ENCODE results near the gene ANXA8L1.
"Not testable (repeated sequence)": the region's sequence is repeated elsewhere in the genome, so short reads cannot be mapped to it uniquely, and the experiment has no call there.

The ANXA8L1 gene

DNA sequence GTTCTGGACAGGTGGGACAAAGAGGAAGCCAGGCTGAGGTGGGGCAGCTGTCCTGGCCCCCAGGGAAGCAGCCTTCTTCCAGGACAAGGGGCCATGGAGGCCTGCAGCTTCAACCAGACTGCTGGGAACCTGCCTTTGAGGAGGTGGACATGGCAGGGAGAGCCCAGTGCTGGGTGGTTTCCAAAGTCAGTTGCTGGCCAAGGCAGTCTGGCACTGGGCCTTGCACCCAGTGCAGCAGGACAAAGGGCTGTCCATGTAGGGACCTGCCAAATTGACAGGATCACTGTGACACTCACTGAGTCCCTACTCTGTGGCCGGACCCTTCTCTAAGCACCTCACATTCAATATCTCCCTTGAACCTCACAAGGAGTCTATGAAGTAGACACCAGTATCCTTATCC is 1.4 kb downstream of the ANXA8L1 start:
- not testable (repeated sequence) for H3K9me3 ChIP-seq (ENCODE audit: control insufficient read depth, low read depth, low read length); H3K4me1 ChIP-seq (ENCODE audit: control insufficient read depth, low read depth, low read length); H3K27ac ChIP-seq (ENCODE audit: low read length); H3K36me3 ChIP-seq (ENCODE audit: control insufficient read depth, low read depth, low read length); H3K27me3 ChIP-seq (ENCODE audit: control insufficient read depth, insufficient read depth, low read length); H3K4me3 ChIP-seq (ENCODE audit: low read length); H3K9ac ChIP-seq (ENCODE audit: low read length)

- H3K36me3 ChIP-seq (ENCODE audit: control insufficient read depth, low read depth, low read length); H3K4me3 ChIP-seq (ENCODE audit: low read length); H3K4me1 ChIP-seq (ENCODE audit: control insufficient read depth, low read depth, low read length); H3K27ac ChIP-seq (ENCODE audit: low read length); H3K9me3 ChIP-seq (ENCODE audit: control insufficient read depth, low read depth, low read length); H3K27me3 ChIP-seq (ENCODE audit: control insufficient read depth, insufficient read depth, low read length); H3K9ac ChIP-seq (ENCODE audit: low read length): not testable (repeated sequence)
Observed at GRCh38 chr10:46377651-46378050, 2.1 kb downstream of the ANXA8L1 start.

DNA sequence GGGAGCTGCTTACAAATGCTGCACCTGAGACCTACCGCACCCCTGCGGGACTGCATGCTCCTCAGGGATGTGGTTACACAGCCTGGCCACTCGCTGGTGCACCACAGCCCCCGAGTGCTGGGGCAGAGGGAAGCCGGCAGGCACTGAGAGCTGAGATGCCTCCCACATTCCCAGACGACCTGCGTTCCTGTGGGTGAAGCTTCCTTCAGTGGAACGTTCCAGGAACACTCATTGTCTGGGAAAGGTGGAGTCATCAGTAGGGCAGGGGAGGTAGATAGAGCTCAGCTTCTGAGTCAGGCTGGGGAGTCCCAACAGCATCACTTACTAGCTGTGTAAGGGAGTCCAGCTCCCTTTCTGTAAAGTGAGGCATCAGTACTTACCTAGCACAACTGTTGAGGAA is 2.5 kb downstream of the ANXA8L1 start:
- not testable (repeated sequence) for H3K9me3 ChIP-seq (ENCODE audit: control insufficient read depth, low read depth, low read length); H3K27me3 ChIP-seq (ENCODE audit: control insufficient read depth, insufficient read depth, low read length); H3K36me3 ChIP-seq (ENCODE audit: control insufficient read depth, low read depth, low read length); H3K4me3 ChIP-seq (ENCODE audit: low read length); H3K27ac ChIP-seq (ENCODE audit: low read length); H3K9ac ChIP-seq (ENCODE audit: low read length); H3K4me1 ChIP-seq (ENCODE audit: control insufficient read depth, low read depth, low read length)

- H3K27me3 ChIP-seq (ENCODE audit: control insufficient read depth, insufficient read depth, low read length); H3K36me3 ChIP-seq (ENCODE audit: control insufficient read depth, low read depth, low read length); H3K4me3 ChIP-seq (ENCODE audit: low read length); H3K9me3 ChIP-seq (ENCODE audit: control insufficient read depth, low read depth, low read length); H3K27ac ChIP-seq (ENCODE audit: low read length); H3K9ac ChIP-seq (ENCODE audit: low read length); H3K4me1 ChIP-seq (ENCODE audit: control insufficient read depth, low read depth, low read length): not testable (repeated sequence)
Observed at GRCh38 chr10:46379233-46379848, 3.8 kb downstream of the ANXA8L1 start.

- H3K27me3 ChIP-seq (ENCODE audit: control insufficient read depth, insufficient read depth, low read length); H3K9ac ChIP-seq (ENCODE audit: low read length); H3K4me1 ChIP-seq (ENCODE audit: control insufficient read depth, low read depth, low read length); H3K9me3 ChIP-seq (ENCODE audit: control insufficient read depth, low read depth, low read length); H3K4me3 ChIP-seq (ENCODE audit: low read length); H3K27ac ChIP-seq (ENCODE audit: low read length); H3K36me3 ChIP-seq (ENCODE audit: control insufficient read depth, low read depth, low read length): not testable (repeated sequence)
Observed at GRCh38 chr10:46385858-46386257, 10.3 kb downstream of the ANXA8L1 start.

GRCh38 chr10:46386694-46387093 is 11.1 kb downstream of the ANXA8L1 start:
- not testable (repeated sequence) for H3K36me3 ChIP-seq (ENCODE audit: control insufficient read depth, low read depth, low read length); H3K9ac ChIP-seq (ENCODE audit: low read length); H3K27ac ChIP-seq (ENCODE audit: low read length); H3K9me3 ChIP-seq (ENCODE audit: control insufficient read depth, low read depth, low read length); H3K27me3 ChIP-seq (ENCODE audit: control insufficient read depth, insufficient read depth, low read length); H3K4me1 ChIP-seq (ENCODE audit: control insufficient read depth, low read depth, low read length); H3K4me3 ChIP-seq (ENCODE audit: low read length)

GRCh38 chr10:46387309-46387902 is 11.8 kb downstream of the ANXA8L1 start:
- not testable (repeated sequence) for H3K27ac ChIP-seq (ENCODE audit: low read length); H3K4me1 ChIP-seq (ENCODE audit: control insufficient read depth, low read depth, low read length); H3K27me3 ChIP-seq (ENCODE audit: control insufficient read depth, insufficient read depth, low read length); H3K4me3 ChIP-seq (ENCODE audit: low read length); H3K36me3 ChIP-seq (ENCODE audit: control insufficient read depth, low read depth, low read length); H3K9ac ChIP-seq (ENCODE audit: low read length); H3K9me3 ChIP-seq (ENCODE audit: control insufficient read depth, low read depth, low read length)

DNA sequence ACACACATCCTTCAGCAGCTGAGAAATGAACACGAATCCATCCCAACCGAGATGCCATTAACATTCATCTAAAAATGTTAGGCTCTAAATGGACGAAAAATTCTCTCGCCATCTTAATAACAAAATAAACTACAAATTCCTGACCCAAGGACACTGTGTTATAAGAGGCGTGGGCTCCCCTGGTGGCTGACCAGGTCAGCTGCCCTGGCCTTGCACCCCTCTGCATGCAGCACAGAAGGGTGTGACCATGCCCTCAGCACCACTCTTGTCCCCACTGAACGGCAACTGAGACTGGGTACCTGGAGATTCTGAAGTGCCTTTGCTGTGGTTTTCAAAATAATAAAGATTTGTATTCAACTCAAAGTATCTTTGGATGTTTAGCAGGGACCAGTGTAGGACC is 15.8 kb downstream of the ANXA8L1 start:
- not testable (repeated sequence) for H3K4me1 ChIP-seq (ENCODE audit: control insufficient read depth, low read depth, low read length); H3K27me3 ChIP-seq (ENCODE audit: control insufficient read depth, insufficient read depth, low read length); H3K27ac ChIP-seq (ENCODE audit: low read length); H3K4me3 ChIP-seq (ENCODE audit: low read length); H3K36me3 ChIP-seq (ENCODE audit: control insufficient read depth, low read depth, low read length); H3K9me3 ChIP-seq (ENCODE audit: control insufficient read depth, low read depth, low read length); H3K9ac ChIP-seq (ENCODE audit: low read length)

GRCh38 chr10:46396441-46397279 is 21.1 kb downstream of the ANXA8L1 start:
- not testable (repeated sequence) for H3K9ac ChIP-seq (ENCODE audit: low read length); H3K27ac ChIP-seq (ENCODE audit: low read length); H3K27me3 ChIP-seq (ENCODE audit: control insufficient read depth, insufficient read depth, low read length)

GRCh38 chr10:46397767-46398166 is 22.2 kb downstream of the ANXA8L1 start:
- not testable (repeated sequence) for H3K27ac ChIP-seq (ENCODE audit: low read length); H3K9me3 ChIP-seq (ENCODE audit: control insufficient read depth, low read depth, low read length); H3K36me3 ChIP-seq (ENCODE audit: control insufficient read depth, low read depth, low read length); H3K4me3 ChIP-seq (ENCODE audit: low read length); H3K9ac ChIP-seq (ENCODE audit: low read length); H3K4me1 ChIP-seq (ENCODE audit: control insufficient read depth, low read depth, low read length); H3K27me3 ChIP-seq (ENCODE audit: control insufficient read depth, insufficient read depth, low read length)

More at GRCh38 chr10:46396441-46397279, 21.1 kb downstream of the ANXA8L1 start:
- not testable (repeated sequence) for H3K9me3 ChIP-seq (ENCODE audit: control insufficient read depth, low read depth, low read length); H3K36me3 ChIP-seq (ENCODE audit: control insufficient read depth, low read depth, low read length); H3K4me3 ChIP-seq (ENCODE audit: low read length); H3K4me1 ChIP-seq (ENCODE audit: control insufficient read depth, low read depth, low read length)

DNA sequence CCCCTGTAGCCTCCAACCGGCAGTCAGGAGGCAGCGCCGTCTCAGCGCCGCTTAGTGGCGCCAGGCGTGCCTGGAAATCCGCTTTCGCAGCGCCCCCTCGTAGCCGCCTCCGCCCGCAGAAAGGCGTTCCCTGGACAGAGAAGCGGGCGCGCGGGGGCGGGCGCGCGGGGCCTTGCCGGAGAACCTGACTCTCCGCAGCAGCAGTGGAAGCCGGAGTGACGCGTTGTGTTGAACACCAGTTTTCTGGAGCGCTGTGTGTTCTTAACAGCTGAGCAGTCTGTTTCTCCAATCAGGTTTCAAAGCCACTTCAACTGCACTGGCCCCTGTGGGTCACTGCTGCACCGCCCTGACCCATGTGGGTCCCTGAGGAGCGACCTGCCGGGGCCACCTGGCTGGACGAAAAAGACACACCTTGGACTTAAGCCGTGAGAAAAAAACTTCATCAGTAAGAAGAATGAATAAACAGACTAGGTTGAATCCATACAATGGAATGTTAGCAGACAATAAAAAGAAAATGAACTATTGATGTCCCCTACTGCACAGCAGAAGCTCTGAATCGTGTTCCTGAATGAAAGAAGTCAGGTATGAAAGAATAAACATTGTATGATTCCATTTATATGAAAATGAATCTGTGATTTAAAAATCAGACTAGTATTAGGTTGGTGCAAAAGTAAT is 22.8 kb downstream of the ANXA8L1 start:
- H3K36me3 ChIP-seq (ENCODE audit: control insufficient read depth, low read depth, low read length); H3K27ac ChIP-seq (ENCODE audit: low read length); H3K4me1 ChIP-seq (ENCODE audit: control insufficient read depth, low read depth, low read length); H3K9ac ChIP-seq (ENCODE audit: low read length); H3K9me3 ChIP-seq (ENCODE audit: control insufficient read depth, low read depth, low read length); H3K27me3 ChIP-seq (ENCODE audit: control insufficient read depth, insufficient read depth, low read length): not testable (repeated sequence)
- peak overlapping the region; percentile 17 for H3K4me3 ChIP-seq (ENCODE audit: low read length)

All from iPS-18a (cell line).